NCI-H1417 treated with DMSO at 0.1 percent for 48 hours (cell line): ENCODE measurements around the gene MRPL52.
"Not testable (repeated sequence)": the region's sequence is repeated elsewhere in the genome, so short reads cannot be mapped to it uniquely, and the experiment has no call there.

ENCODE experiments used
- DNase-seq: peaks from one replicate; lab custom pipeline; 2025; lab: John Stamatoyannopoulos, UW

The MRPL52 gene

DNA sequence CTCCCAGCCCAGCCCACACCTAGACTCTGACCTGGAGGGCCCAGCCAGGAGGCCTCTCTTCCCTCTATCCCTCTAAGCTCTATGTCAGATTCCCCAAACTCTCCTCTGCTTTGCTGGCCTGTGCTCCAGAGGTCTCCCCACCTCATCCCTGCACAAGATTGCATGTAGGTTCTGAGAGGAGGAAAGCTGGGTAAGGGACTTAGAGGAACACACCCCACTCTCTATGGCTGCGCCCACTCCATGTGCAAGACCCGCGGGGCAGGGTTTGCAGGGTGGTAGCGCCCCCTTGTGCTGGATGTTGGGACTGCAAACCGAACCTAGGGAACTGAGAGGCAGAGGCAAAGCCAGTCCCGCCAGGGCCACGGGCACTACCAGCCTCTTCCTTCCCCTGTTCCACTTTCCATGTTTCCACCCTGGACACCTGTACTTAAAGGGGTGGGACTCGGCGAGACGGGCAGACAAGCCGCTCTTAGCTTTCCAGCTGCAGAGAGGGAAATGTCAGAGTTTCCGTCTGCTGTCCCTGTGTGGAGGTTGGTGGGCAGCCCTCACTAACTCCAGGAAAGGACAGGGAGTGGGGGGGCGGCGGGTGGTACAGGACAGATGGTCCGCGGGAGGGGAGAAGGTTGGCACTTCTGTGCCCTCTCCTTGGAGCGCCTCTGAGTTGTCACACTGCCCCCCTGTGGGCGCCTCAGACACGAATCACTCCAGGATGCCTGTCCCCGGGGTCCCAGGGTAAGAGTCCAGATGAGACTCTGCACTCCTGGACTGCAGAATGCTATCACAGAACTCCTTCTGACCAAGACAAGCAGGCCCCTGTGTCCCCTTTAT, 23.5 kb downstream of the MRPL52 start:
- DNase-seq: peak; percentile 3

DNA sequence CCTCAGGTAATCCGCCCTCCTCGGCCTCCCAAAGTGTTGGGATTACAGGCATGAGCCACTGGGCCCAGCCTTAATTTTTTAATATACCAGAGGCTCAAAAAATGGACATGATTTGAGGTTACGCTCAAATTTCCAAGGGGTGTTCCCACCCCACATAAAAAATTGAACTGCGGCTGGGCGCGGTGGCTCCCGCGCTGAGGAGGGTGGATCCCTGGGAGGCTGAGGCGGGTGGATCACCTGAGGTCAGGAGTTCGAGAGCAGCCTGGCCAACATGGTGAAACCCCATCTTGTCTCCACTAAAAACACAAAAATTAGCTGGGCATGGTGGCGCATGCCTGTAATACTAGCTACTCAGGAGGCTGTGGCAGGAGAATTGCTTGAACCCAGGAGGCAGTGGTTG, 24.6 kb downstream of the MRPL52 start:
- DNase-seq: not testable (repeated sequence)

- no peak for DNase-seq
These were observed 25.5 kb downstream of the MRPL52 start for GRCh38 chr14:22854963-22855724.

DNA sequence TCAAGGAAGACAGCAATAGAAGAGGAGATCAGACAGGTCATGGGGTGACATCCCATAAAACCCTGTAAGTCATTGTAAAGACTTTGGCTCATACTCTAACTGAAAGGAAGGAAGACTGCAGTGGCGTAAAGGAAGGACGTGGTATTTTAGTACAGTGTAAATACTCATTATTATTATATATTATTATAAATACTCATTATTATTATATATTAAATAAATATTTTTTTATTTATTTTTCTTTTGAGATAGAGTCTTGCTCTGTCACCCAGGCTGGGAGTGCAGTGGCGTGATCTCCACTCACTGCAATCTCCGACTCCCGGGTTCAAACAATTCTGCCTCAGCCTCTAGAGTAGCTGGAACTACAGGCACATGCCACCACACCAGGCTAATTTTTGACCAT, 26.7 kb downstream of the MRPL52 start:
- DNase-seq: no peak

DNA sequence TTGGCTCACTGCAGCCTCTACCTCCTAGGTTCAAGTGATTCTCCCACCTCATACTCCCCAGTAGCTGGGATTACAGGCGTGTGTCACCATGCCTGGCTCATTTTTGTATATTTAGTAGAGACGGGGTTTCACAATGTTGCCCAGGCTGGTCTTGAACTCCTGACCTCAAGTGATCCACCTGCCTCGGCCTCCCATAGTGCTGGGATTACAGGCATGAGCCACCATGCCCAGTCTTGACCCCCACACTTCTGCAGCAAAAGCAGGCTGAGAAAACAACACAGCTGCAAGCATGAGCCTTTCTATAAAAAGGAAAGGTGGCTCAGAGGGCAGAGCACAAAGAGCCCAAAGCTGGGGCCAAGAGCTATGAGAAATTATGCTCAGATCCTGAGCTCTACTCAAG, 30.7 kb downstream of the MRPL52 start:
- not testable (repeated sequence) for DNase-seq

DNA sequence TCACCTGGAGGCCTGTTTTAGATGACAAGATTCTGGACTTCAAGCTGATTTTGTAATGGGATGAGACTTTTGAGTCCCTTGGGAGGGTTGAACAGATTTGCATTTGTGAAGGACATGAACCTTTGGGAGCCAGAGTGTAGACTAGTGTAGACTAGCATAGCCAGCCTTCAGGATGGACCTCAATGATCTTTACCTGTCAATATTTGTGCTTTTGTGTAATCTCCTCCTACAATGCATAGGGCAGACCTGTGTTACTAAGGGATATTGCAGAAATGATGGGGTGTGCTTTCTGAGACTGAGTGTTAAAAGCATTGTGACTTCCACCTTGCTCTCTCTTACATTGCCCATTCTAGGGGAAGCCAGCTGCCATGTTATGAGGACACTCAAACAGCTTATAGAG, 32.0 kb downstream of the MRPL52 start:
- no peak for DNase-seq

DNA sequence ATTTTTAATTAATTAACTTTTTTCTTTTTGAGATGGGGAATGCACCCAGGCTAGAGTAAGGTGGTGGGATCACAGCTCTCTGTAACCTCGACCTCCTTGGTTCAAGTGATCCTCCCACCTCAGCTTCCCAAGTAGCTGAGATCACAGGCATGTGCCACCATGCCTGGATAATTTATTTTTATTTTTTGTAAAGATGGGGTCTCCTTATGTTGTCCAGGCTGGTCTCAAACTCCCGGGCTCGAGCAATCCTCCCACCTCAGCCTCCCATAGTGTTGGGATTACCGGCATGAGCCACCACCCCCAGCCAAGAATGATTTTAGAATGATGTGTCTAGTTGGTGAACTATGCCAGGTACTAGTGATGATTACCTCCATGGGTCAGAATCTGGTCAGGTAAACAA, 35.3 kb downstream of the MRPL52 start:
- no peak for DNase-seq

- DNase-seq: no peak
These were observed 36.0 kb downstream of the MRPL52 start for GRCh38 chr14:22865424-22866405.

GRCh38 chr14:22866874-22867273, 37.2 kb downstream of the MRPL52 start:
- DNase-seq: no peak

DNA sequence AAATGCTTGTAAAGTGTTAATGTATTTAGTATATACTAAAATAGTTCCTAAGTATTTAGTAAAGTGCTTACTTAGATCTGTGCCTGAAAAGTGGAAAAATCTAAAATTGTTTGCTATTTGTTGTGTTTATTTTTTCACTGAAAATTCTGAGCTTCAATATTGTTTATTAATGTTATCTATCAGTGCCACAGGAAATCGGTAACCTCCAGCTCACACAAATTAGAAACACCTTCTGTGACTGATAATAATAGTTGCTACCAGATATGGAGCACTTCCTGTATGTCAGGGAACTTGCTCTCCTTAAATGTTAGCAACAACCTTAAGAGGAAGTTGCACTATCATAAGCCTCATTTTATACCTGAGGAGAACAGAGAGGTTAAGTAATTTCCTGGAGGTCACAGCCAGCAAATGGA, 41.1 kb downstream of the MRPL52 start:
- DNase-seq: no peak

DNA sequence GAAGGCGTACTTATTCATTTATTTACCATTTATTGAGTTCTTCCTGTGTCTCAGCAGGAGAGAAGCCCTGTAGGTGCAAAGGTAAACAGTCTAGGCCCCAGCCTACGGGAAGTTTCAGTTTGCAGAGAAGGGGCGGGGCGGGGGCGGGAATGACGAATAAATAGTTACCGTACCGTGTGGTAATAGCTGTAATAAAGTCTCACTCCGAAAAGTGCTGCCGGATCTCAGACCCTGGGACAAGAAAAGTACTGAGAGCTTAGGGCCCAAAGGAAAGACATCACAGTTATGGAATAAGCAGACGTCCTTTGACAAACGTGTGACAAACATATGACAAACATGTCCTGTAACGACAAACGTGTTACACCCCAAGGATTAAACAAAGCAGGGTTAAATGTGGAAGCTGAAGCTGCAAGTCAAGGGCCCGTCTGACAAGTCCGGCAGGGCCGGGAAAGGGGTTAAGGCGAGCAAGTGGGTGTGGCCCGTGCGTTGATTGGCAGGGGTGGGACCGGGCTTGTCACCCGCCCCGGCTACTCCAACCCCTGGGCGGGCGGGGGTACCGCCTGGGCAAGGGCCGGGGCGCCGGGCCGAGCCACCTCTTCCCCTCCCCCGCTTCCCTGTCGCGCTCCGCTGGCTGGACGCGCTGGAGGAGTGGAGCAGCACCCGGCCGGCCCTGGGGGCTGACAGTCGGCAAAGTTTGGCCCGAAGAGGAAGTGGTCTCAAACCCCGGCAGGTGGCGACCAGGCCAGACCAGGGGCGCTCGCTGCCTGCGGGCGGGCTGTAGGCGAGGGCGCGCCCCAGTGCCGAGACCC, 41.7 kb downstream of the MRPL52 start, which contains the start of gene LRP10:
TSS of gene LRP10 (plus strand) at position 517 of the 809 bp plus-strand sequence. CDS start 564 bp downstream, outside the sequence.
- DNase-seq: peak; percentile 24

DNA sequence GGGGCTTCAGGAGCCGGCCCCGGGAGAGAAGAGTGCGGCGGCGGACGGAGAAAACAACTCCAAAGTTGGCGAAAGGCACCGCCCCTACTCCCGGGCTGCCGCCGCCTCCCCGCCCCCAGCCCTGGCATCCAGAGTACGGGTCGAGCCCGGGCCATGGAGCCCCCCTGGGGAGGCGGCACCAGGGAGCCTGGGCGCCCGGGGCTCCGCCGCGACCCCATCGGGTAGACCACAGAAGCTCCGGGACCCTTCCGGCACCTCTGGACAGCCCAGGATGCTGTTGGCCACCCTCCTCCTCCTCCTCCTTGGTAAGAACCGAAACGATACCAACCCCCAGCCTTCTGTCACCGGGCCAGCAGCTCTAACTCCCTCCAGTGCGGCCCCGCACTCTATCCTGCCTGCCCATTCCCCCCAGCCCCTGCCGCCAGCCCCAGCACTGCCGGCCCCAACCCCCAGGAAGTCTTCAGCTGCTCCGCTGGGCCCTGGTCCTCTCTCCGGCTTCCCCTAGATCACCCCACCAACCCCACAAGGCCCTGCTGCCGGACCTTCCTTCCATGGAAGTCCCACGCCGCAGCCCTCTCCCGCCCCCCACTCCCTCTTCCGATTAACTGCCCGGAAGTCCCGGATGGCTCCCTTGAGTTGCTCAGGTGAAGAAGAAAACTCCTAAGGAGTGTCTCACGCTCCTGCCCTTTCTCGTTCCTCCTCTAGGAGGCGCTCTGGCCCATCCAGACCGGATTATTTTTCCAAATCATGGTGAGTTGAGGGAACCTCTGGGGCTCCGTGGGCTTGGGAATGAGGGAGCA, 42.5 kb downstream of the MRPL52 start:
- DNase-seq: peak; percentile 3

- DNase-seq: no peak
These were observed 43.3 kb downstream of the MRPL52 start for GRCh38 chr14:22872833-22873520.

GRCh38 chr14:22875003-22875747, 45.5 kb downstream of the MRPL52 start:
- DNase-seq: no peak

GRCh38 chr14:22875748-22876319, 46.1 kb downstream of the MRPL52 start:
- DNase-seq: no peak

- DNase-seq: no peak
These were observed 47.4 kb downstream of the MRPL52 start for GRCh38 chr14:22877000-22877501.

DNA sequence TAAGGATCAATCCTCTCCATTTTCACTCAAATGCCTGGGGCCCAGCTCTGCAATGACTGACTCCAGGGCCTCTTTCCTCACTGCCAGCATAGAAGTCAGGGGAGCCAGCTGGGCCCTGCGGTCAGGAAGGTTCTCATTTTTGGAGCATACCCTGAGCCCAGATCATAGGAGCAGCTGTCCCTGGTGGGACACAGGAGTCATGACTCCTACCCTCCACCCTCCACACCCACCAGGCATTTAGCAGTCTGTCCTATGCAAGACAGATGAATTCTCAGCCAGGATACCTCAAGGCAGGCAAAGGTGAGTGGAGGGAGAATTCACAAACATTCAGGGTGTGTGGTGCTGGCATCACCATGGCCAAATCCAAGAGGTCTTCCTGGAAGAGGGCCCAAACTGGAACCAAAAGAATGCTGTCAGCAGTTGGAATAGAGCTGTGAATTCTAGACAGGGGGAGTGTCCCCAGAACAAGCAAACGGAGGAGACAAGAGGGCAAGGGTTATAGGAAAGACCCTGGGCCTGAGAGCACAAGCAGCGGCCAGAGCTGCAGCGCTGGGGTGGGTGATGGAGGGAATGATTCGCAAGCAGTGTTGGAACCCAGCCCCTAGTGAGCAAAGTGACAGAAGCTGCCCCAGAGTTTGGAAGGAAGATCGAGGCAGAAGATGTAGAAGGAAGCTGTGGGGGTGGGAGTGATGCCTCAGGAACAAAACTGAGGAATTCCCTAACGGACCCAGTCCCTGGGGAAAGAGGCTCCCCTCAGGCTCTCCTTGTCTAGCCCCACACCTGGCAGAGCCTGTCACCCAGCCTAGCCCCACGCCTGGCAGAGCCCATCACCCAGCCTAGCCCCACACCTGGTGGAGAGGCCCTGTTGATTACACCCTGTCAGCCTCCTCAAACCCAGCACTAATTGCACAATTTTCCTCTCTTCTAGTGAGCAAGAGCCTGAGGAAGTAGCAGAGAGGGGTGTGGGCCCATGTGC, 48.9 kb downstream of the MRPL52 start:
- no peak for DNase-seq
